H9 (cell line): Measurements from ENCODE around the gene PPM1H. TPM values are rescaled to one million over a fixed set of nuclear protein-coding genes. Genes with fewer than 3 reads are reported as not detected.
A peak's percentile ranks its signal among the peaks of the same experiment; 100 is the strongest.

ENCODE experiments used
- DNase-seq: peaks from one replicate; pipeline ENCODE4 v3.0.0-alpha.2; 2017
- H2AFZ ChIP-seq: one replicate; pipeline ENCODE4 v1.6.1; 2013; ENCODE audit warnings: mild to moderate bottlenecking, low read length, control low read depth, moderate library complexity
- H2AK5ac ChIP-seq: 2 replicates; pipeline ENCODE4 v1.6.1; 2013; ENCODE audit warnings: low read length, control low read depth, mixed read lengths; ENCODE audit not compliant: insufficient read length
- H2BK120ac ChIP-seq: one replicate; pipeline ENCODE4 v1.6.1; 2013; ENCODE audit warnings: low read depth, mild to moderate bottlenecking, low read length, control low read depth, inconsistent platforms; ENCODE audit not compliant: poor library complexity, severe bottlenecking
- H2BK12ac ChIP-seq: 2 replicates; pipeline ENCODE4 v1.6.1; 2013; ENCODE audit warnings: low read length, control low read depth, mixed read lengths, low read depth; ENCODE audit not compliant: insufficient read length
- H2BK15ac ChIP-seq: 2 replicates; pipeline ENCODE4 v1.6.1; 2013; ENCODE audit warnings: low read depth, low read length, control low read depth
- H2BK20ac ChIP-seq: one replicate; pipeline ENCODE4 v1.6.1; 2013; ENCODE audit warnings: low read depth, mild to moderate bottlenecking, low read length, control low read depth, inconsistent platforms; ENCODE audit not compliant: poor library complexity, severe bottlenecking
- H2BK5ac ChIP-seq: 2 replicates; pipeline ENCODE4 v1.6.1; 2013; ENCODE audit warnings: low read length, control low read depth, mixed read lengths; ENCODE audit not compliant: insufficient read length
- H3K14ac ChIP-seq: 2 replicates; pipeline ENCODE4 v1.6.1; 2013; ENCODE audit warnings: low read length, control low read depth; ENCODE audit not compliant: insufficient read depth
- H3K18ac ChIP-seq: 2 replicates; pipeline ENCODE4 v1.6.1; 2013; ENCODE audit warnings: low read depth, mild to moderate bottlenecking, mixed read lengths, low read length, control low read depth; ENCODE audit not compliant: insufficient read length
- H3K23ac ChIP-seq: 2 replicates; pipeline ENCODE4 v1.6.1; 2013; ENCODE audit warnings: low read length, control low read depth, mixed read lengths, low read depth; ENCODE audit not compliant: insufficient read length
- H3K23me2 ChIP-seq: 2 replicates; pipeline ENCODE4 v1.6.1; 2013; ENCODE audit warnings: low read depth, mild to moderate bottlenecking, mixed read lengths, low read length, control low read depth; ENCODE audit not compliant: insufficient read length, poor library complexity, severe bottlenecking
- H3K27ac ChIP-seq: 2 replicates; pipeline ENCODE4 v1.5.1; 2013; ENCODE audit warnings: low read length, control low read depth, mixed read lengths, low read depth; ENCODE audit not compliant: insufficient read length
- H3K27me3 ChIP-seq: 2 replicates; pipeline ENCODE4 v1.6.1; 2013; ENCODE audit warnings: low read length, control low read depth, inconsistent platforms; ENCODE audit not compliant: insufficient read depth
- H3K4ac ChIP-seq: 2 replicates; pipeline ENCODE4 v1.6.1; 2013; ENCODE audit warnings: low read depth, mild to moderate bottlenecking, control low read depth, inconsistent platforms, low read length, moderate library complexity
- H3K4me1 ChIP-seq: 2 replicates; pipeline ENCODE4 v1.6.1; 2013; ENCODE audit warnings: low read length, control low read depth, inconsistent platforms; ENCODE audit not compliant: insufficient read depth
- H3K4me2 ChIP-seq: 2 replicates; pipeline ENCODE4 v1.6.1; 2013; ENCODE audit warnings: low read length, control low read depth, mixed read lengths; ENCODE audit not compliant: insufficient read length, insufficient read depth
- H3K56ac ChIP-seq: 2 replicates; pipeline ENCODE4 v1.6.1; 2013; ENCODE audit warnings: low read depth, mild to moderate bottlenecking, mixed read lengths, low read length, control low read depth; ENCODE audit not compliant: insufficient read length
- H3K79me1 ChIP-seq: 2 replicates; pipeline ENCODE4 v1.6.1; 2013; ENCODE audit warnings: low read depth, mild to moderate bottlenecking, moderate library complexity, low read length, control low read depth, inconsistent platforms; ENCODE audit not compliant: insufficient read depth, poor library complexity, severe bottlenecking
- H3K79me2 ChIP-seq: 2 replicates; pipeline ENCODE4 v1.6.1; 2013; ENCODE audit warnings: low read length, control low read depth, inconsistent platforms; ENCODE audit not compliant: insufficient read depth
- H3K9ac ChIP-seq: 2 replicates; pipeline ENCODE4 v1.6.1; 2013; ENCODE audit warnings: low read length, control low read depth, mixed read lengths; ENCODE audit not compliant: insufficient read length; ENCODE audit errors: extremely low read depth
- H3K9me3 ChIP-seq: one replicate; pipeline ENCODE4 v1.6.1; 2013; ENCODE audit warnings: low read depth, low read length, inconsistent platforms; ENCODE audit not compliant: control insufficient read depth
- H3T11ph ChIP-seq: one replicate; pipeline ENCODE4 v1.6.1; 2013; ENCODE audit warnings: mild to moderate bottlenecking, low read length, control low read depth, inconsistent platforms
- H4K20me1 ChIP-seq: one replicate; pipeline ENCODE4 v1.6.1; 2013; ENCODE audit not compliant: control insufficient read depth, insufficient read length, insufficient read depth
- H4K5ac ChIP-seq: 2 replicates; pipeline ENCODE4 v1.6.1; 2013; ENCODE audit warnings: low read depth, mild to moderate bottlenecking, mixed read lengths, low read length, control low read depth; ENCODE audit not compliant: insufficient read length
- H4K8ac ChIP-seq: replicated peaks from 2 replicates; pipeline ENCODE4 v1.6.1; 2013; ENCODE audit warnings: low read length, control low read depth, mixed read lengths, low read depth; ENCODE audit not compliant: insufficient read length
- H4K91ac ChIP-seq: 2 replicates; pipeline ENCODE4 v1.6.1; 2013; ENCODE audit warnings: low read depth, mild to moderate bottlenecking, moderate library complexity, mixed read lengths, low read length, control low read depth; ENCODE audit not compliant: insufficient read length
- H3K27ac Mint-ChIP-seq, 3 experiments: 2 replicates in 2 of 3; 3 replicates in 1 of 3; pipeline ENCODE4 v1.8.0; 2020 to 2021; ENCODE audit warnings: mixed read lengths in 3 of 3, mild to moderate bottlenecking in 1 of 3, moderate library complexity in 1 of 3
- H3K27me3 Mint-ChIP-seq: 2 replicates; pipeline ENCODE4 v1.8.0; 2021; ENCODE audit warnings: low read depth, mild to moderate bottlenecking, moderate library complexity, mixed read lengths
- H3K36me3 Mint-ChIP-seq, 3 experiments: 2 replicates in 2 of 3; 3 replicates in 1 of 3; pipeline ENCODE4 v1.8.0; 2020 to 2021; ENCODE audit warnings: low read depth in 3 of 3, mixed read lengths in 3 of 3; ENCODE audit not compliant: insufficient read depth in 1 of 3
- H3K4me1 Mint-ChIP-seq, 2 experiments: 2 replicates each; pipeline ENCODE4 v1.8.0; 2020; ENCODE audit warnings: mixed read lengths in 2 of 2
- H3K4me3 Mint-ChIP-seq, 2 experiments: 2 replicates in 1 of 2; 3 replicates in 1 of 2; pipeline ENCODE4 v1.8.0; 2020 to 2021; ENCODE audit warnings: mild to moderate bottlenecking in 2 of 2, mixed read lengths in 2 of 2, moderate library complexity in 1 of 2
- H3K9me3 Mint-ChIP-seq, 2 experiments: 2 replicates in 1 of 2; 3 replicates in 1 of 2; pipeline ENCODE4 v1.8.0; 2020; ENCODE audit warnings: mild to moderate bottlenecking in 2 of 2, mixed read lengths in 2 of 2, moderate library complexity in 1 of 2
- WGBS: extraction: QIAGEN DNeasy Blood & Tissue Kit; methylation state at CpG from one replicate; pipeline ENCODE4 v1.1.7; 2013; ENCODE audit warnings: missing lambda C conversion rate, low lambda C conversion rate, mixed read lengths; ENCODE audit not compliant: insufficient read length; ENCODE audit errors: extremely low coverage; 5-methylcytosine and 5-hydroxymethylcytosine counted together
- total RNA-seq: library from RNA; stranded (reverse); gene quantifications from 2 replicates; pipeline ENCODE4 v1.2.1, GENCODE V29; 2021
- TF ChIP-seq, protein P1 (sequence below): fragments of 200-600 bp; sonication (generic); conservative IDR thresholded peaks from 3 replicates; pipeline ENCODE4 v1.8.0; 2021; ENCODE audit warnings: antibody characterized with exemption, mild to moderate bottlenecking

PPM1H gene
- total RNA-seq, 1 experiment from 2014 or later: 22.1 TPM

DNA sequence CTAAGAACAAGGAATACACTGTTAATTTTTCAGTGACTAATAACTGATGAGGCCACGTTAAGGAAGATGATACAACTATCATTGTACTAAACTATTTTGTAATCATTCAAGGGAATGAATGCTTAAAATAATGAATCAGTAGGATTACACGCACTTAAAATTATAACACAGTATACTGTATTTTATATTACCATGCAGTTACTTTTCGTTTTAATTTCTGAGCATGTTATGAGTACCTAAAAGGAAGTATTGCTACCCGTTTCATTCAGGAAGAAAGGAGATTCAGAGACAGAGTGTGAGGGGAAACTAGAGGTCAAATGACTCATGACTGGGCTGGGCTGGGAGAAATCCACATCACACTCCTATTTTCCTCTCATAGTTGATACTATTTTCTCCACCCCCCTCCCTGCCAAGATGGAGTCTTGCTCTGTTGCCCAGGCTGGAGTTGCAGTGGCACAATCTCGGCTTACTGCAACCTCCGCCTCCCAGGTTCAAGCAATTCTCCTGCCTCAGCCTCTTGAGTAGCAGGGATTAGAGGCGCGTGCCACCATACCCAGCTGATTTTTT is 202.0 kb downstream of the PPM1H start:
- H3K27ac Mint-ChIP-seq: peak overlapping the region in 1 of 3 experiments; percentile 76; a peak in 1 of 7 replicates
- no peak overlapping the region for H3T11ph ChIP-seq
- H2BK20ac ChIP-seq: no peak overlapping the region
- H2BK15ac ChIP-seq: no peak overlapping the region
- no peak overlapping the region for H2AK5ac ChIP-seq
- peaks cover 14% of the 10 kb centered on the region; the same call in 1 of the 2 replicates for H3K4me1 ChIP-seq
- no peak overlapping the region for H3K18ac ChIP-seq
- no peak overlapping the region for H4K5ac ChIP-seq
- H3K9ac ChIP-seq: no peak overlapping the region
- no peaks in the 10 kb centered on the region for H3K79me2 ChIP-seq
- H2BK120ac ChIP-seq: no peak overlapping the region
- WGBS: no CpG with 5 or more reads among the region's 8 CpGs
- H2BK5ac ChIP-seq: no peak overlapping the region
- no peaks in the 10 kb centered on the region for H3K79me1 ChIP-seq
- H3K56ac ChIP-seq: no peak overlapping the region
- no peaks in the 10 kb centered on the region for H3K27me3 Mint-ChIP-seq
- no peaks in the 10 kb centered on the region for H3K9me3 ChIP-seq
- H3K14ac ChIP-seq: no peak overlapping the region
- no peaks in the 10 kb centered on the region for H4K20me1 ChIP-seq
- peaks cover 4 to 9% (median 7%) of the 10 kb centered on the region in 3 experiments; a peak in 3 of 7 replicates for H3K36me3 Mint-ChIP-seq
- H2AFZ ChIP-seq: no peak overlapping the region
- H3K23me2 ChIP-seq: no peaks in the 10 kb centered on the region
- H3K9me3 Mint-ChIP-seq: no peaks in the 10 kb centered on the region
- H3K27me3 ChIP-seq: no peaks in the 10 kb centered on the region
- H3K4me3 Mint-ChIP-seq: no peak overlapping the region
- no peak overlapping the region for H2BK12ac ChIP-seq
- no peak overlapping the region for H4K8ac ChIP-seq
- no peak overlapping the region for H3K23ac ChIP-seq
- H3K4ac ChIP-seq: no peak overlapping the region
- TF ChIP-seq, protein P1, sequence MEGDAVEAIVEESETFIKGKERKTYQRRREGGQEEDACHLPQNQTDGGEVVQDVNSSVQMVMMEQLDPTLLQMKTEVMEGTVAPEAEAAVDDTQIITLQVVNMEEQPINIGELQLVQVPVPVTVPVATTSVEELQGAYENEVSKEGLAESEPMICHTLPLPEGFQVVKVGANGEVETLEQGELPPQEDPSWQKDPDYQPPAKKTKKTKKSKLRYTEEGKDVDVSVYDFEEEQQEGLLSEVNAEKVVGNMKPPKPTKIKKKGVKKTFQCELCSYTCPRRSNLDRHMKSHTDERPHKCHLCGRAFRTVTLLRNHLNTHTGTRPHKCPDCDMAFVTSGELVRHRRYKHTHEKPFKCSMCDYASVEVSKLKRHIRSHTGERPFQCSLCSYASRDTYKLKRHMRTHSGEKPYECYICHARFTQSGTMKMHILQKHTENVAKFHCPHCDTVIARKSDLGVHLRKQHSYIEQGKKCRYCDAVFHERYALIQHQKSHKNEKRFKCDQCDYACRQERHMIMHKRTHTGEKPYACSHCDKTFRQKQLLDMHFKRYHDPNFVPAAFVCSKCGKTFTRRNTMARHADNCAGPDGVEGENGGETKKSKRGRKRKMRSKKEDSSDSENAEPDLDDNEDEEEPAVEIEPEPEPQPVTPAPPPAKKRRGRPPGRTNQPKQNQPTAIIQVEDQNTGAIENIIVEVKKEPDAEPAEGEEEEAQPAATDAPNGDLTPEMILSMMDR: no peak
- no peak overlapping the region for H4K91ac ChIP-seq
- no peak for DNase-seq
- no peak overlapping the region for H3K4me2 ChIP-seq
- H3K4me1 Mint-ChIP-seq: peaks cover 29 to 30% of the 10 kb centered on the region in 2 experiments
- H3K27ac ChIP-seq: no peak overlapping the region
